Measurements from ENCODE around the gene DHRS3. TPM values are rescaled to one million over a fixed set of nuclear protein-coding genes. Genes with fewer than 3 reads are reported as not detected.

DHRS3 gene
- total and polyA plus RNA-seq, 2 donors: 20.5 to 56.8 TPM

- no peak overlapping the region for H3K4me3 ChIP-seq (ENCODE audit: low read length in 2 of 2)
- H3K9me3 ChIP-seq (ENCODE audit: control insufficient read depth in 2 of 2, insufficient read depth in 1 of 2, low read length in 1 of 2): no peaks in the 10 kb centered on the region
- H3K4me1 ChIP-seq (ENCODE audit: control insufficient read depth in 2 of 2, insufficient read depth in 2 of 2, low read length in 2 of 2): peaks cover 3 to 24% of the 10 kb centered on the region in 2 donors
- no peak for DNase-seq (ENCODE audit: low read depth in 6 of 9, low spot score in 9 of 9)
- no peak overlapping the region for H3K27ac ChIP-seq (ENCODE audit: low read depth in 1 of 2, low read length in 1 of 2)
- peaks cover 8 to 39% of the 10 kb centered on the region in 2 donors for H3K27me3 ChIP-seq (ENCODE audit: control insufficient read depth in 2 of 2, insufficient read depth in 1 of 2, low read length in 1 of 2)
- H3K36me3 ChIP-seq (ENCODE audit: control insufficient read depth in 2 of 2, insufficient read depth in 2 of 2, low read length in 1 of 2): no peaks in the 10 kb centered on the region
- WGBS: 94% methylated on average over 6 of the region's 6 CpGs
These were observed 19.0 kb downstream of the DHRS3 start for GRCh38 chr1:12598974-12599373.

DNA sequence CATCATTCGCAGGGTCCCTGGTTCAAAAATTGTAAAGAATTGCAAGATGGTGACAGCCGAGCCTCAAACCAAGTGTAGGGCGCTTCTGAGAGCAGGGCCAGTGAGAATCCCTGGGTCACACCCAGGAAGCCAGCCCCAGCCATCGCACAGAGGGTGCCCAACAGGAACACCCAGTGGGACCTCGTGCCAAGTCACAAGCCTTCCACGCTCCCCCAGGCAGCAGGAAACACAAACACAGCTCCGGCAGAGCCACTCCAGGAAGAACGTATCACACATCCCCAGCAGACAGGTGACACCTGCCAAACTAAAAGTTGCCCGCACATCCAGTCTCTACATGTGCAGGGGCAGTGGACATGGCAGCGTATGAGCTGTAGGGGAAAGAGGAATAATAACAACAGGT lies 20.2 kb downstream of the DHRS3 start:
- Histone ChIP-seq H3K4me1 (ENCODE audit: control insufficient read depth in 2 of 2, insufficient read depth in 2 of 2, low read length in 2 of 2) (peaks cover 3 to 24% of the 10 kb centered on the region in 2 donors), H3K27ac (ENCODE audit: low read depth in 1 of 2, low read length in 1 of 2) (no peak overlapping the region), H3K36me3 (ENCODE audit: control insufficient read depth in 2 of 2, insufficient read depth in 2 of 2, low read length in 1 of 2) (no peaks in the 10 kb centered on the region), H3K9me3 (ENCODE audit: control insufficient read depth in 2 of 2, insufficient read depth in 1 of 2, low read length in 1 of 2) (no peaks in the 10 kb centered on the region), H3K4me3 (ENCODE audit: low read length in 2 of 2) (no peak overlapping the region), H3K27me3 (ENCODE audit: control insufficient read depth in 2 of 2, insufficient read depth in 1 of 2, low read length in 1 of 2) (peaks cover 8 to 42% of the 10 kb centered on the region in 2 donors)
- WGBS: 75% methylated on average over 10 of the region's 10 CpGs
- DNase-seq (ENCODE audit: low read depth in 6 of 9, low spot score in 9 of 9): no peak

DNA sequence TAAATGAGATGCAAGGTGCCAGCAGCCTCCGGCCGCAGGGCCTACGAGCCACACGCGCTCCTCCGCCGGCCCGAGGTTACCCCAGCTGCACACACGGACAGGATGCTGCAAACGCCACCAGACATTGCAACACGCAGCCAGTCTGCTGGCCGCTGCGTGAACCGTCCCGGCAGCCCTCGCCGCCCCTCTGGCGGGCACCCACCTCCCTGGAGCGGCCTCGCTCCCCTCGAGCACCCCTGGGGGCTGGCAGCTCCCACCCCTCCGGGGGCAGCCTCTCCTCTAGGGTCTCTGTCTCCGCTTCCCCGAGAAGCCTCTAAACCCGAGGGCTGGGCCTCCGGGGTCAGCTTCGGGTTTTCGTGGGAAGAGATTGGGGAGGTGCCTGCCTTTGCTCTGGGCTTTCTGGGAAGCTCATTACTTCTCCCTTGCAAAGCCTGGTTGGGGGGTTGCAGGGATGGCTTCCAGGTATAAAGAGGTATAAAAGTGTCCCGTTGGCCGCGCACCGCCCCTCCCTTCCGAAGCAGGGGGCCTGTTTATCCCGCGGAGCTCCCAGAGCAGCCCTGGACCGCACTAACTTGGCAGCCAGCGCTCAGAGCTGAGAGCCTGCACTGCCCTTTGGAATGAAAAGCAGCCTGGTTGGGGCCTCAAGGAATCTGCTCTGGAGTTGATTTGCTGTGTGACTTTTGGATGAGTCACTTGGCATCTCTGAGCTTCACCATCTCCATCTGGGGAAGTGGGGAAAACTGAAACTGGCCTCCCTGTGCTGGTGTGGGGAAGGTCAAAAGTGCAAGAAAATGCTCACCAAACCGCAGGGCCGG lies 21.8 kb downstream of the DHRS3 start:
- 55% methylated on average over 39 of the region's 39 CpGs for WGBS
- H3K4me3 ChIP-seq (ENCODE audit: low read length in 2 of 2): peak overlapping the region in 1 of 2 donors; percentile 54
- H3K27me3 ChIP-seq (ENCODE audit: control insufficient read depth in 2 of 2, insufficient read depth in 1 of 2, low read length in 1 of 2): peaks cover 8 to 42% of the 10 kb centered on the region in 2 donors
- peak in 1 of 9 donors; percentile 16 for DNase-seq (ENCODE audit: low read depth in 6 of 9, low spot score in 9 of 9)
- H3K27ac ChIP-seq (ENCODE audit: low read depth in 1 of 2, low read length in 1 of 2): peak overlapping the region in 1 of 2 donors; percentile 20
- no peaks in the 10 kb centered on the region for H3K9me3 ChIP-seq (ENCODE audit: control insufficient read depth in 2 of 2, insufficient read depth in 1 of 2, low read length in 1 of 2)
- H3K4me1 ChIP-seq (ENCODE audit: control insufficient read depth in 2 of 2, insufficient read depth in 2 of 2, low read length in 2 of 2): peaks cover 2 to 24% of the 10 kb centered on the region in 2 donors
- no peaks in the 10 kb centered on the region for H3K36me3 ChIP-seq (ENCODE audit: control insufficient read depth in 2 of 2, insufficient read depth in 2 of 2, low read length in 1 of 2)

GRCh38 chr1:12595757-12596006 lies 22.3 kb downstream of the DHRS3 start:
- Histone ChIP-seq H3K4me1 (ENCODE audit: control insufficient read depth in 2 of 2, insufficient read depth in 2 of 2, low read length in 2 of 2) (peaks cover 0 to 24% of the 10 kb centered on the region in 2 donors), H3K27me3 (ENCODE audit: control insufficient read depth in 2 of 2, insufficient read depth in 1 of 2, low read length in 1 of 2) (peaks cover 8 to 42% of the 10 kb centered on the region in 2 donors), H3K36me3 (ENCODE audit: control insufficient read depth in 2 of 2, insufficient read depth in 2 of 2, low read length in 1 of 2) (no peaks in the 10 kb centered on the region), H3K27ac (ENCODE audit: low read depth in 1 of 2, low read length in 1 of 2) (peak overlapping the region in 1 of 2 donors; percentile 61), H3K9me3 (ENCODE audit: control insufficient read depth in 2 of 2, insufficient read depth in 1 of 2, low read length in 1 of 2) (no peaks in the 10 kb centered on the region), H3K4me3 (ENCODE audit: low read length in 2 of 2) (peak overlapping the region in 1 of 2 donors; percentile 54)
- WGBS: 8% methylated on average over 18 of the region's 18 CpGs
- no peak for DNase-seq (ENCODE audit: low read depth in 6 of 9, low spot score in 9 of 9)

GRCh38 chr1:12594966-12595756 lies 22.8 kb downstream of the DHRS3 start:
- WGBS: 5% methylated on average over 47 of the region's 47 CpGs
- H3K27ac ChIP-seq (ENCODE audit: low read depth in 1 of 2, low read length in 1 of 2): peak overlapping the region in 1 of 2 donors; percentile 61
- DNase-seq (ENCODE audit: low read depth in 6 of 9, low spot score in 9 of 9): peak in 4 of 9 donors; percentile 20 to 70 (median 38)
- no peaks in the 10 kb centered on the region for H3K9me3 ChIP-seq (ENCODE audit: control insufficient read depth in 2 of 2, insufficient read depth in 1 of 2, low read length in 1 of 2)
- no peaks in the 10 kb centered on the region for H3K36me3 ChIP-seq (ENCODE audit: control insufficient read depth in 2 of 2, insufficient read depth in 2 of 2, low read length in 1 of 2)
- H3K4me1 ChIP-seq (ENCODE audit: control insufficient read depth in 2 of 2, insufficient read depth in 2 of 2, low read length in 2 of 2): peaks cover 0 to 18% of the 10 kb centered on the region in 2 donors
- peaks cover 8 to 42% of the 10 kb centered on the region in 2 donors for H3K27me3 ChIP-seq (ENCODE audit: control insufficient read depth in 2 of 2, insufficient read depth in 1 of 2, low read length in 1 of 2)
- H3K4me3 ChIP-seq (ENCODE audit: low read length in 2 of 2): peak overlapping the region; percentile 44 to 54

DNA sequence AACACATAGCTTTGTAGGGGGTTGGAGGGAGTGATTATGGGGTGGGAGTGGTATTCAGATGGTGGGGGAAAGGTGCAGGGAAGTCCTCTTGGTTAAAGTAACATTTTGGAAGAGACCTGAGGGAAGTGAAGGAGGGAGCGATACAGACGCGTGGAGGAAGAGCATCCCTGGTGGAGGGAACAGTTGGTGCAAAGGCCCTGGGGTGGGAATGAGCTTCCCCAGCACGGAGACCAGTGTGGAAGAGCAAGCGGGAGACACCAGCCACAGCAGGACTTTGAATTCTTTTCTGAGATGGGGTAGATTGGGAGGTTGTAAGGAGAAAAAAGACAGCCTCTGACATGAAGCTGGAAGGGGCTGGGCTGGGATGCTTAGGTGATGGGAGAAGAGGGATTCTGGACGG lies 23.5 kb downstream of the DHRS3 start:
- WGBS: 92% methylated on average over 6 of the region's 6 CpGs
- Histone ChIP-seq H3K36me3 (ENCODE audit: control insufficient read depth in 2 of 2, insufficient read depth in 2 of 2, low read length in 1 of 2) (no peaks in the 10 kb centered on the region), H3K4me3 (ENCODE audit: low read length in 2 of 2) (peak overlapping the region; percentile 44 to 54), H3K27me3 (ENCODE audit: control insufficient read depth in 2 of 2, insufficient read depth in 1 of 2, low read length in 1 of 2) (peaks cover 8 to 42% of the 10 kb centered on the region in 2 donors), H3K9me3 (ENCODE audit: control insufficient read depth in 2 of 2, insufficient read depth in 1 of 2, low read length in 1 of 2) (no peaks in the 10 kb centered on the region), H3K4me1 (ENCODE audit: control insufficient read depth in 2 of 2, insufficient read depth in 2 of 2, low read length in 2 of 2) (peaks cover 0 to 18% of the 10 kb centered on the region in 2 donors), H3K27ac (ENCODE audit: low read depth in 1 of 2, low read length in 1 of 2) (no peak overlapping the region)
- no peak for DNase-seq (ENCODE audit: low read depth in 6 of 9, low spot score in 9 of 9)

DNA sequence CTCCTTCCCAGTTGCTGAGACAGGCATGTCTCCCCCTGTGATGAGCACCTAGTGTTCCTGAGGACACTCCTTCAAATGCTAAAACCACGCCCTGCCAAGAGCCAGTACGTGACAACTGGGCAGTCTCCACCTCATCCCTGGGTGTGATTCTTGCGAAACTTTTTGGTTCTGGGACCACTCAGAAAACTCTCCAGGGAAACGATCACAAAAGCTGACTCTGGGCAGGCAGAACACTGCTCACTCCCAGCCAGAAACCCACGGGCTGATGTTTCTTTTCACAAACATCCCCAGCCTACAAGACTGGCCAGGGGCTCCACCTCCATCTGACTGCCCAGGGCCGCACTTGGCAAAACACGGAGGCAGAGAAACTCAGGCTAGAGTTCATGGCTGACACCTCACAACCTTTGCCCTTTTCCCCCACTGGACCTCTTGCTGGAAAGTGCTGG lies 24.4 kb downstream of the DHRS3 start:
- peaks cover 0 to 18% of the 10 kb centered on the region in 2 donors for H3K4me1 ChIP-seq (ENCODE audit: control insufficient read depth in 2 of 2, insufficient read depth in 2 of 2, low read length in 2 of 2)
- 88% methylated on average over 7 of the region's 7 CpGs for WGBS
- no peak overlapping the region for H3K27ac ChIP-seq (ENCODE audit: low read depth in 1 of 2, low read length in 1 of 2)
- no peak overlapping the region for H3K4me3 ChIP-seq (ENCODE audit: low read length in 2 of 2)
- no peaks in the 10 kb centered on the region for H3K36me3 ChIP-seq (ENCODE audit: control insufficient read depth in 2 of 2, insufficient read depth in 2 of 2, low read length in 1 of 2)
- H3K27me3 ChIP-seq (ENCODE audit: control insufficient read depth in 2 of 2, insufficient read depth in 1 of 2, low read length in 1 of 2): peaks cover 8 to 39% of the 10 kb centered on the region in 2 donors
- H3K9me3 ChIP-seq (ENCODE audit: control insufficient read depth in 2 of 2, insufficient read depth in 1 of 2, low read length in 1 of 2): no peaks in the 10 kb centered on the region
- no peak for DNase-seq (ENCODE audit: low read depth in 6 of 9, low spot score in 9 of 9)

DNA sequence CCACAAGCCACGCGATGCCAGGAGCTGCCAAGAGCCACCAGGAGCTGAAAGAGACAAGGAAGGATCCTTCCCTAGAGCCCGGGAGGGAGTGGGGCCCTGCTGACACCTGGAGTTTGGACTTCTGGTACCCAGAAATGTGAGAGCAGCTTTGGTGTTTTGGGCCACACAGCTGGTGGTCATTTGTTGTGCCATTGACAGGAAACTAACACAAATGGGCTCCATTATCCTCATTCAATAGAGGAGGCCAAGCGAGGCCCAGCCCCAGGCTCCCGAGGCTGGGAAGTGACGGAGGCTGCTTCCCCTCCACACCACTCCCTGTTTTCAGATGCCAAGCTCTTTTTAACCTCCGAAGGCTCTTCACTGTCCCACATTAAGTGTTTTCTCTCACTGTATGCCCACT lies 25.5 kb downstream of the DHRS3 start:
- Histone ChIP-seq H3K9me3 (ENCODE audit: control insufficient read depth in 2 of 2, insufficient read depth in 1 of 2, low read length in 1 of 2) (no peaks in the 10 kb centered on the region), H3K36me3 (ENCODE audit: control insufficient read depth in 2 of 2, insufficient read depth in 2 of 2, low read length in 1 of 2) (no peaks in the 10 kb centered on the region), H3K27ac (ENCODE audit: low read depth in 1 of 2, low read length in 1 of 2) (no peak overlapping the region), H3K27me3 (ENCODE audit: control insufficient read depth in 2 of 2, insufficient read depth in 1 of 2, low read length in 1 of 2) (peaks cover 8 to 33% of the 10 kb centered on the region in 2 donors), H3K4me3 (ENCODE audit: low read length in 2 of 2) (no peak overlapping the region), H3K4me1 (ENCODE audit: control insufficient read depth in 2 of 2, insufficient read depth in 2 of 2, low read length in 2 of 2) (peaks cover 0 to 18% of the 10 kb centered on the region in 2 donors)
- 96% methylated on average over 7 of the region's 7 CpGs for WGBS
- no peak for DNase-seq (ENCODE audit: low read depth in 6 of 9, low spot score in 9 of 9)
